GM12872 (cell line): ENCODE measurements around the gene ZNF584.

Experiments used
- CTCF ChIP-seq: IDR thresholded peaks from 3 replicates; pipeline ENCODE4 v1.5.1; 2011; ENCODE audit warnings: low read depth, mild to moderate bottlenecking, low read length, moderate library complexity; ENCODE audit not compliant: insufficient read depth

ZNF584 gene

GRCh38 chr19:58381460-58382212, 26.8 kb upstream of the ZNF584 start:
- TF ChIP-seq CTCF = no peak

GRCh38 chr19:58382997-58383603, 25.3 kb upstream of the ZNF584 start:
- TF ChIP-seq CTCF = no peak

GRCh38 chr19:58385313-58385890, 23.0 kb upstream of the ZNF584 start:
- TF ChIP-seq CTCF = no peak

GRCh38 chr19:58385891-58386575, 22.4 kb upstream of the ZNF584 start:
- TF ChIP-seq CTCF = no peak

GRCh38 chr19:58386576-58387337, 21.7 kb upstream of the ZNF584 start, which contains the start of gene RPS5:
Gene RPS5 (plus strand): TSS chr19:58387269. CDS start chr19:58388138, 869 bp downstream.
- TF ChIP-seq CTCF = no peak

GRCh38 chr19:58387338-58388174, 20.9 kb upstream of the ZNF584 start:
- no peak for TF ChIP-seq CTCF
